K562 (cell line): Measurements from ENCODE around the gene SDK1.

ENCODE experiments used
- PATZ1 ChIP-seq: fragments of 250-450 bp; sonication (Bioruptor Pico); IDR thresholded peaks from 2 replicates; pipeline ENCODE4 v1.5.0; 2020; ENCODE audit warnings: mild to moderate bottlenecking, borderline replicate concordance
- POLR2AphosphoS5 ChIP-seq: IDR thresholded peaks from 2 replicates; pipeline ENCODE4 v1.6.1; 2011; ENCODE audit warnings: mild to moderate bottlenecking, low read depth, low read length, moderate library complexity; ENCODE audit not compliant: control insufficient read depth, insufficient read depth
- POLR2B ChIP-seq: fragments of 450-650 bp; IDR thresholded peaks from 2 replicates; pipeline ENCODE4 v1.6.1; 2018; ENCODE audit warnings: low read depth; ENCODE audit not compliant: partially characterized antibody

- TF ChIP-seq POLR2AphosphoS5: no peak
- TF ChIP-seq POLR2B: no peak
- TF ChIP-seq PATZ1 (CRISPR knock-in tag): no peak
These were observed 936.5 kb downstream of the SDK1 start for GRCh38 chr7:4237296-4238235.
